Cardiac fibroblast (primary cell): Measurements from ENCODE around the gene TCF4.
A peak's percentile ranks its signal among the peaks of the same experiment; 100 is the strongest.

ENCODE experiments used
- DNase-seq, 2 donors: peaks; one replicate each; pipeline versions ENCODE4 v3.0.0 to v3.0.0-alpha.2; 2010; ENCODE audit warnings: low read depth in 2 of 2
- H3K4me3 ChIP-seq, 2 donors: replicated peaks in 1 of 2; 1 replicate in 1 of 2; 2 replicates in 1 of 2; pipeline ENCODE4 v1.5.1; 2011; ENCODE audit warnings: low read depth in 2 of 2, low read length in 2 of 2, mild to moderate bottlenecking in 2 of 2, moderate library complexity in 1 of 2
- CTCF ChIP-seq: IDR thresholded peaks from one replicate; pipeline ENCODE4 v1.5.1; 2011; ENCODE audit warnings: low read depth, mild to moderate bottlenecking, low read length, inconsistent platforms

The TCF4 gene

GRCh38 chr18:55486936-55487335, 101.1 kb downstream of the TCF4 start:
- no peak for DNase-seq
- H3K4me3 ChIP-seq: no peak overlapping the region
- no peak for TF ChIP-seq CTCF

DNA sequence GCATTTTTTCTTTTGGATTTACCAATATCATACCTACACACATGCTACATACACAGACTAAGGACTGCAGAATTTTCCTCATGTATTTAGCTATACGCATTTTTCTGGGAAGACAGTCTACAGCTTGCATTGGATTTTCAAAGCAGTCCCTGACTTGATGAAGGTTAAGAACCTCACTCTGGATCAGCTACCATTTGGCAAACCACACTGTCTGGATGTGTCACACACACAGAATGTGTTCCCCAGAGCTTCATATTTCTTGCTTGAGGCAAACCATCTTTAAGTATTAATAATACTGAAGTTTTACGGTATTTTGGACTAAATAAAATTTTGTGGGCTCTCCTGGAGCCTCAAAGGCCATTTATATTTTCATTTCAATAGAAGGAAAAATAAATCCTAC, 102.3 kb downstream of the TCF4 start:
- H3K4me3 ChIP-seq: no peak overlapping the region
- peak; percentile 60 to 88 for DNase-seq
- TF ChIP-seq CTCF: no peak

DNA sequence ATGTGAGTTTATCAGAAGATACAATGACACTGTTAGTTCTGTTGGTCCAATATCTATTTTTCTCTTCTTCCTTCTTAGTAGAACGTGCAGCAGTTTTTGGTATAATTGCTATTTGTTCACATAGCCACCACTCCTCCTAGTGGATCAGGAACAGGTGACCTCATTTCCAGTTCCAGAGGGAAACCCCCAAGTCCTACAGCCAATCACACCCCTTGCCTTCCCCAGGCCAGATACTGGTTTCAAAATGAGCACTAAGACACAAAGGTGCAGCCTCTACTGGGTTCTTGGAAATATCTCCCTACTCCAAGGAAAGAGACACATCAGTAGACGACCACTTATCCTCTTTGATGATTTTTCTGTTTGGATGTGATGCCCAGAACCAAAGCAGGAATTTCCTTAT, 103.2 kb downstream of the TCF4 start:
- no peak for TF ChIP-seq CTCF
- peak in 1 of 2 donors; percentile 38 for DNase-seq
- H3K4me3 ChIP-seq: no peak overlapping the region

GRCh38 chr18:55483266-55483871, 104.6 kb downstream of the TCF4 start:
- DNase-seq: no peak
- H3K4me3 ChIP-seq: no peak overlapping the region
- no peak for TF ChIP-seq CTCF

GRCh38 chr18:55479656-55480420, 108.2 kb downstream of the TCF4 start:
- H3K4me3 ChIP-seq: no peak overlapping the region
- TF ChIP-seq CTCF: no peak
- peak in 1 of 2 donors; percentile 33 for DNase-seq

DNA sequence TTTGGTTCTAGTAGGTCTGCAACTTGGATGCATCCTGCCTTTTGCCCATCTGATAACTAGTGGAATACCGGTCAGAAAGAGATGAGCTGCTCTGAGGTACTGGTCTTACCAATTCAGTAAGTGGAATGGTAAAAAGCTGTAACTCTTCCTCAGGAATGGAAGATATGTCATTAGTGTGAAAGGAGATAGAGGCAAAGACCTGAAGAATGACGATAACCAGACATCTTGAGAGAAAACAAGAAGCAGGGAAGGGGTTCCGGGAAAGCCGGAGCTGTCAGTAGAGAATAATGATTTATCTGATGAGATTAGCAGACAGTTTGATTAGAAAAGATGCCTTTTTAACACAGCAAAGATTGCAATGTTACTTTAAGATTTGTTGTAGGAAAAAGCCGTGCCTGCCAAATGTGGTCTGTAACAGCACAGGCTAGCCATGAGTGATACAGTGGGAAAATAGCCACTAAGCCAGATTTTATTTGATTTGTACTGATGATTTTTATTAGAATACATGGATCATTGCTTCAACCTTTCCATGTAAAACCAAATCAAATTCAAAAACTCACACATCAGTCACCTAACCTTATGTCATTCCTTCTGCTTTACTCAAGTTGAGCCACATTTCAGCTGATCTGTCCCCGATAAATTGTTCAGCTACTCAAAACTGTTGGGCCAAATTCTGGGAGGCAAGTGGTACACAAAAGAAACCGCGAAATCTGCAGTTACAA, 110.0 kb downstream of the TCF4 start:
- peak; percentile 43 to 50 for DNase-seq
- peak overlapping the region; percentile 44 to 60 for H3K4me3 ChIP-seq
- TF ChIP-seq CTCF: no peak
